KOPT-K1 (cell line): ENCODE data around the gene BPI.
"Not testable (repeated sequence)": the region's sequence is repeated elsewhere in the genome, so short reads cannot be mapped to it uniquely, and the experiment has no call there.

Experiments used
- H3K27ac ChIP-seq: fragments of 200-600 bp; sonication (generic); 2 replicates; pipeline ENCODE4 v1.5.1; 2016; ENCODE audit warnings: antibody characterized with exemption, mild to moderate bottlenecking, low read depth, low read length; ENCODE audit not compliant: poor library complexity, severe bottlenecking
- H3K36me3 ChIP-seq: fragments of 200-600 bp; sonication (generic); 2 replicates; pipeline ENCODE4 v1.5.1; 2017; ENCODE audit warnings: antibody characterized with exemption, mild to moderate bottlenecking, low read length, moderate library complexity; ENCODE audit not compliant: insufficient read depth
- H3K9me3 ChIP-seq: fragments of 200-600 bp; sonication (generic); 2 replicates; pipeline ENCODE4 v1.5.1; 2017; ENCODE audit warnings: antibody characterized with exemption, low read length, mild to moderate bottlenecking; ENCODE audit not compliant: insufficient read depth, poor library complexity, severe bottlenecking

The BPI gene

GRCh38 chr20:38306379-38306778 is 2.4 kb downstream of the BPI start:
- Histone ChIP-seq H3K36me3 (no peaks in the 10 kb centered on the region), H3K27ac (no peak overlapping the region), H3K9me3 (no peaks in the 10 kb centered on the region)

- Histone ChIP-seq H3K36me3 (no peaks in the 10 kb centered on the region), H3K27ac (no peak overlapping the region), H3K9me3 (no peaks in the 10 kb centered on the region)
These were observed 3.6 kb downstream of the BPI start for GRCh38 chr20:38307371-38308046.

GRCh38 chr20:38308047-38308438 is 4.1 kb downstream of the BPI start:
- Histone ChIP-seq H3K27ac (no peak overlapping the region), H3K9me3 (no peaks in the 10 kb centered on the region), H3K36me3 (no peaks in the 10 kb centered on the region)

- no peaks in the 10 kb centered on the region for H3K9me3 ChIP-seq
- H3K27ac ChIP-seq = no peak overlapping the region
- no peaks in the 10 kb centered on the region for H3K36me3 ChIP-seq
These were observed 4.5 kb downstream of the BPI start for GRCh38 chr20:38308447-38308846.

- Histone ChIP-seq H3K9me3 (no peaks in the 10 kb centered on the region), H3K36me3 (no peaks in the 10 kb centered on the region), H3K27ac (no peak overlapping the region)
These were observed 7.1 kb downstream of the BPI start for GRCh38 chr20:38311091-38311490.

GRCh38 chr20:38311491-38311890 is 7.5 kb downstream of the BPI start:
- H3K27ac ChIP-seq = no peak overlapping the region
- no peaks in the 10 kb centered on the region for H3K9me3 ChIP-seq
- H3K36me3 ChIP-seq = no peaks in the 10 kb centered on the region

- Histone ChIP-seq H3K36me3 (no peaks in the 10 kb centered on the region), H3K9me3 (no peaks in the 10 kb centered on the region), H3K27ac (no peak overlapping the region)
These were observed 9.7 kb downstream of the BPI start for GRCh38 chr20:38313676-38314075.

GRCh38 chr20:38314350-38314749 is 10.4 kb downstream of the BPI start:
- H3K9me3 ChIP-seq, H3K36me3 ChIP-seq, H3K27ac ChIP-seq: not testable (repeated sequence)

GRCh38 chr20:38315290-38315966 is 11.5 kb downstream of the BPI start:
- Histone ChIP-seq H3K27ac (no peak overlapping the region), H3K36me3 (no peaks in the 10 kb centered on the region), H3K9me3 (no peaks in the 10 kb centered on the region)

- Histone ChIP-seq H3K9me3 (no peaks in the 10 kb centered on the region), H3K27ac (no peak overlapping the region), H3K36me3 (no peaks in the 10 kb centered on the region)
These were observed 12.4 kb downstream of the BPI start for GRCh38 chr20:38316341-38316740.

- Histone ChIP-seq H3K9me3 (no peaks in the 10 kb centered on the region), H3K36me3 (no peaks in the 10 kb centered on the region), H3K27ac (no peak overlapping the region)
These were observed 13.5 kb downstream of the BPI start for GRCh38 chr20:38317422-38317821.

- no peaks in the 10 kb centered on the region for H3K36me3 ChIP-seq
These were observed 16.3 kb downstream of the BPI start for GRCh38 chr20:38320221-38320620.

GRCh38 chr20:38321959-38322598 is 18.1 kb downstream of the BPI start:
- Histone ChIP-seq H3K27ac (no peak overlapping the region), H3K36me3 (no peaks in the 10 kb centered on the region), H3K9me3 (no peaks in the 10 kb centered on the region)

More at GRCh38 chr20:38320221-38320620, 16.3 kb downstream of the BPI start:
- no peak overlapping the region for H3K27ac ChIP-seq
- no peaks in the 10 kb centered on the region for H3K9me3 ChIP-seq

- H3K36me3 ChIP-seq = no peaks in the 10 kb centered on the region
- no peak overlapping the region for H3K27ac ChIP-seq
- H3K9me3 ChIP-seq = no peaks in the 10 kb centered on the region
These were observed 20.2 kb downstream of the BPI start for GRCh38 chr20:38324159-38324558.

GRCh38 chr20:38325167-38325566 is 21.2 kb downstream of the BPI start:
- no peak overlapping the region for H3K27ac ChIP-seq
- H3K9me3 ChIP-seq = no peaks in the 10 kb centered on the region

GRCh38 chr20:38325905-38326304 is 21.9 kb downstream of the BPI start:
- Histone ChIP-seq H3K27ac (no peak overlapping the region), H3K9me3 (no peaks in the 10 kb centered on the region), H3K36me3 (no peaks in the 10 kb centered on the region)

More at GRCh38 chr20:38325167-38325566, 21.2 kb downstream of the BPI start:
- H3K36me3 ChIP-seq = no peaks in the 10 kb centered on the region
